ENCODE results near the gene JPH2.

JPH2 gene

GRCh38 chr20:44073011-44073674 lies 113.8 kb downstream of the JPH2 start:
- no peak for DNase-seq

GRCh38 chr20:44072384-44072783 lies 114.6 kb downstream of the JPH2 start:
- no peak for DNase-seq

DNA sequence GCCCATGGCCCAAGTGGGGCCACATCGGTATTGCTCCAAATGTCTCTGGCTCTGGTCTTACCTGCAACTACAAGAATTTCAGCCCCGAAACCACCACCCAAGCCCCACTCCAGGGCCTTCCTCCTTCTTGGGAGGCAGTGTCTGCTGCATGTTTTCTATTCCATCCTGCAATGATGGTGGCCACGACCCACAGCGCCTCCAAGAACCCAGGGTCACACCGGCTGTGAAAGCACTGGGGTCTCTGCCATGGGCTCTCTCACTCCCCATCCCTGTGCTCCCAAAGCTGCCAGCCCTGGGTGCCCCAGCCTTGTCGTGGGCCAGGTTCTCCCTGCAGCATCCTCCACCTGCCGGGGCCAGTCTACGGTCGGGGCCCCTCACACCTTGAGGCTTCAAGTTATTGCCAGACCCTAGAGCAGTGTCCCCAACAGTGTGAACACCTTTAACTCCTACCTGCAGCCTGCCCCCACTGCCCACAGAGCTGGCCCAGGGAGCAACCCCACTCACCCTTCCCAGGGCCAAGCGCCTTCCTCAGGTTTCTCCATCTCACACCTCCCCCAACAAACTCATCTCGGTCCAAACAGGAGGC lies 115.4 kb downstream of the JPH2 start:
- no peak for DNase-seq

DNA sequence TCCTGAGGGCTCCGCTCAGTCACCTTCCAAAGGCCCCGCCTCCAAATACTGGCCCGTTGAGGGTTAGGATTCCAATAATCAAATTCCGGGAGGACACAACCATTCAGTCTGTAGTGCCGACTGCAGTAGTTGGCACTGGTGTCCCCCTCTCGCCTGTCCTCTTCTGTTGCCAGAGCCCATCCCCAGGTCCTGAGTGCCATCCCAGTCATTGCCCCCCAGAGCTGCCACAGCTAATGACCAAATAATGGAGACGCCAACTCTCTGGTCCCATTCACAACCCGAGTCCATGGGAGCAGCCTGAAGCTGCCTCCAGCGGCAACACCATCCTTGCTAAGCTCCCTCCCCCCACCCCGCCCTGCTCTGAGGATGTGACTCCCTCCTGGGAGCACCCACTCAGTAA lies 115.9 kb downstream of the JPH2 start:
- DNase-seq: no peak

DNA sequence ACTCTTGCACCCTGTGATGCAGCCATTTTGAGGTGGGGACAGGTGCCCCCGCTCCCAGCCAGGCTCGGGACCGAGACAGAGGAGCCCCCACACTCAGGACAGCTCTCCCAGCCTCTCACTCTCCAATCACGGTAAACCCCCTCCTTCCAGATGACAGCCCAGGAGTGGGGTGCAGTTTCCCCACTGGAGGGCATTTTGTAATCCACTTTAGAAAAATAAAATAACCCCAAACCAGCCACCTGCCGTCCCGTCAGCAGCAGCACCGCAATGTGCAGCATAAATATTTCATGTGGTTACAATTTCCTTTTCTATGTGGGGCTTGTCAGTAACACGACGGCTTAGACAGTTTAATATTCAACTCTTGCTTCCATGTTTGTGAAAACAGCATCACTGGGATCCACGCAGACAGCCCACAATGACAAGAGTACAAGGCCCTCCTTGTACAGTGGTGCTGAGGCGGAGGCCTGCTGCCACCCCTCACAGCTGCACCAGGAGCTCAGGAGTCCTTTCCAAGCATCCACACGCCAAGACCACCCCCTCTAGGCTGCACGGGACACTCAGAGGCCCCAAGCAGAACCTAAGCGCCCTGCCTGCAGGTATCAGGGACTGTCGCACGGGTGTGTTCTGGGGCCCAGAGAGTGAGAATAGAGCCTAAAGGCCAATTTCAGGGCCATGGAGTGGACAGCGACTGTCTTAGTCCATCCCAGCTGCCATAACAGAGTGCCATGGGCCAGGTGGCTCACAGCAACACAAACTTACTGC lies 116.7 kb downstream of the JPH2 start:
- DNase-seq: no peak

GRCh38 chr20:44069203-44070011 lies 117.6 kb downstream of the JPH2 start:
- no peak for DNase-seq

DNA sequence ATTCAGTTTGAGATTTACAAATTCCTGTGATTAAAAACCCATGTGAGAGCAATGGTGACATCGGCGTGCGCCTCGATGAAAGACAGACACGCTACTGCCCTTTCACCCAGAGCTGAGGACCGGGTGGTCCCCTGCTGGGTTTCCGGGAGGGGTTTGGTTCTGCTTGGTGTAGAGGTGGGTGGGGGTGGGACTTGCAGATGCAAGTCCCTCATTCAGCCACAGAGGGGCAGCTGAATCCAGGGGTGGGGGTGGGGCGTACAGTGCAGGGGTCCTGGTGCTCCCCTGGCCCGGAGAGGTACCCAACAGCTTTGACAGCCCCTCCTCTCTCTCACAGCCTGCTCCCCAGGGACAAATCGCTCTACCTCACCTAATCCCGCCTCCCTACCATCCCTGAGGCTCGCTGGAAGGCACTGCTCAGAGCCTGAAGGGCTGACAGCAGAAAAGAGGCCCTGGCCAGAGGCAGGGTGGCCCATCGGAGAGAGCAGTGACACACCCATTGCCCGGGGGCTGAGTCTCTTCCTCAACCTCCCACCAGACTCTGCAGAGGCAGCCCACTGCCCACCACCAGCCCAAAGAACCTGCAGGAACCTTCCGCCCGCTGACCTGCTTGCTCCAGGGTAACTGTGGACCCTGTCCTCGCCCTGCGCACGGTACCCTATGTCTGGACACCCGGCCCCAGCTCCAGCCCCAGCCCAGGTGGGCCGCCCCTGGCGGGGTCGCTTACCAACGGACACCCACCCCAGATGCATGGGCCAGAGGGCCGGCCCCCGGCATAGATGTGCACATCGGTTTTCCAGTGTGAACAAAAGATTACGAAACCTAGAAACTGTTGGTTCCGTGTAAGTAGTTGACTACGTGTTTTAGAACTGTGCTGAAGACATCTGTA lies 118.4 kb downstream of the JPH2 start:
- no peak for DNase-seq

GRCh38 chr20:44067650-44068081 lies 119.3 kb downstream of the JPH2 start:
- DNase-seq: no peak

- no peak for DNase-seq
These were observed 120.1 kb downstream of the JPH2 start for GRCh38 chr20:44066645-44067606.

DNA sequence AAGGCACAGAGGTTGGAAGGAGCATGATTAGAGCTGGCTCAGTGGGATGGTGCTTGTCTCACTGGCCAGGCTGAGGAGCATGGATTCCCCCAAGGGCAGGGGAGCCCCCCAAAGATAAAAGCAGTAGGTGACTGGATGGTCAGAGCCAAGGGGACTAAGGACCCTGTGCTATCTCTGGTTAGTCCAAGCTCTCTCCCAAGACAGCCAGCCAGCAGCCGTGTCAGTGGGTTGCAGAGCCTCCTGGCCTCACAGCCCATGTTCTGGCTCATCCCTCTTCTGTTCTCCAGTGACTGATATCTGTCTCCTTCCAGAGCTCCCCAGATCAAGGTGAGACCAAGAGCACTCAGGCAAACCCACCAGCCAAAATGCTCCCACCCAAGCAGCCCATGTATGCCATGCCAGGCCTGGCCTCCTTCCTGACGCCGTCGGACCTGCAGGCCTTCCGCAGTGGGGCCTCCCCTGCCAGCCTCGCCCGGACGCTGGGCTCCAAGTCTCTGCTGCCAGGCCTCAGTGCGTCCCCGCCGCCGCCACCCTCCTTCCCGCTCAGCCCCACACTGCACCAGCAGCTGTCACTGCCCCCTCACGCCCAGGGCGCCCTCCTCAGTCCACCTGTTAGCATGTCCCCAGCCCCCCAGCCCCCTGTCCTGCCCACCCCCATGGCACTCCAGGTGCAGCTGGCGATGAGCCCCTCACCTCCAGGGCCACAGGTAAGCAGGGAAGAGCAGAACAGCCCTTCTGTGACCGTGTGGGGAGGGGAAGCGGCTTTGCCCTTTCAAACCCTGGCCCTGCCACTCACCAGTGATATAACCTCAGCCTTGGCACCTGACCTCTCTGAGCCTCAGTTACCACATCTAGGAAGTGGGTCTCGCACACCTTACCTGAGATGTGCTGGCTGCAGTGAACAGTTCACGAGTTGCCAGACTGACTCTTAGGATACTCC lies 121.3 kb downstream of the JPH2 start:
- no peak for DNase-seq

GRCh38 chr20:44064501-44065400 lies 122.2 kb downstream of the JPH2 start:
- no peak for DNase-seq
